Subcutaneous abdominal adipose tissue (tissue), 5 donors: Measurements from ENCODE around the gene PER2.

ENCODE experiments used
- H3K27ac ChIP-seq: one replicate; pipeline ENCODE4 v1.7.0; 2013; ENCODE audit warnings: low read depth, mild to moderate bottlenecking, inconsistent platforms, low read length, moderate library complexity
- H3K27me3 ChIP-seq, 5 donors: one replicate each; pipeline ENCODE4 v1.7.0; 2013; ENCODE audit warnings: low read length in 5 of 5, inconsistent platforms in 1 of 5; ENCODE audit not compliant: control insufficient read depth in 5 of 5, insufficient read depth in 4 of 5
- H3K36me3 ChIP-seq, 5 donors: one replicate each; pipeline ENCODE4 v1.7.0; 2013; ENCODE audit warnings: low read length in 5 of 5; ENCODE audit not compliant: control insufficient read depth in 5 of 5, insufficient read depth in 5 of 5
- H3K4me1 ChIP-seq, 5 donors: one replicate each; pipeline ENCODE4 v1.7.0; 2013; ENCODE audit warnings: low read length in 5 of 5, mild to moderate bottlenecking in 3 of 5, moderate library complexity in 1 of 5; ENCODE audit not compliant: control insufficient read depth in 5 of 5, insufficient read depth in 5 of 5
- H3K4me3 ChIP-seq, 5 donors: one replicate each; pipeline ENCODE4 v1.7.0; 2013; ENCODE audit warnings: low read length in 5 of 5, low read depth in 1 of 5
- H3K9ac ChIP-seq, 5 donors: one replicate each; pipeline ENCODE4 v1.7.0; 2013; ENCODE audit warnings: low read length in 5 of 5, mild to moderate bottlenecking in 4 of 5, moderate library complexity in 3 of 5
- H3K9me3 ChIP-seq, 5 donors: one replicate each; pipeline ENCODE4 v1.7.0; 2013; ENCODE audit warnings: low read length in 5 of 5; ENCODE audit not compliant: control insufficient read depth in 5 of 5
- donor health status: healthy.
- donor health status: healthy.
- donor health status: healthy.
- donor health status: healthy.
- donor health status: healthy.

The PER2 gene

DNA sequence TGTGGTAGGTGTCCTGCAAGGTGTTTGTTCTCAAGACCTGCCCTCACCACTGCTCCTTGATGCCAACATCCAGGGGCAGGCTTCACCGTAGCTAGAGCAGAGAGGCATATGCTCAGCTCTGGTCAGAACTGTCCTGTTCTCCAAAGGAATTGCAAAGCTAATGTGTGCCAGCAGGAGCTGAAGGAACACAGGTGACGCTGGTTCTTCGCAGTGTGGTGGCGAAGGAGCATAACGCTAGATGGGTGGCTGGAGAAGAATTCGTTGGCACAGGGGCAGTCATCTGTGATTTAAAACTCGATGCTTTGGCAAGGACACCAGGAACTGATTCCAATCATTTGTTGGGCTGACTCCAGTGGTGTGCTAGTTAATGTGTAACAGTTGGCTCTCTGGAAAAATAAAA, 11.4 kb upstream of the PER2 start:
- H3K9ac ChIP-seq = peak overlapping the region in 1 of 5 donors; percentile 14
- no peaks in the 10 kb centered on the region for H3K36me3 ChIP-seq
- peak overlapping the region in 1 of 5 donors; percentile 25 for H3K4me3 ChIP-seq
- H3K9me3 ChIP-seq = no peaks in the 10 kb centered on the region
- no peak overlapping the region for H3K27ac ChIP-seq
- H3K27me3 ChIP-seq = peaks cover 0 to 5% (median 0%) of the 10 kb centered on the region in 5 donors
- peaks cover 2 to 25% (median 10%) of the 10 kb centered on the region in 5 donors for H3K4me1 ChIP-seq

DNA sequence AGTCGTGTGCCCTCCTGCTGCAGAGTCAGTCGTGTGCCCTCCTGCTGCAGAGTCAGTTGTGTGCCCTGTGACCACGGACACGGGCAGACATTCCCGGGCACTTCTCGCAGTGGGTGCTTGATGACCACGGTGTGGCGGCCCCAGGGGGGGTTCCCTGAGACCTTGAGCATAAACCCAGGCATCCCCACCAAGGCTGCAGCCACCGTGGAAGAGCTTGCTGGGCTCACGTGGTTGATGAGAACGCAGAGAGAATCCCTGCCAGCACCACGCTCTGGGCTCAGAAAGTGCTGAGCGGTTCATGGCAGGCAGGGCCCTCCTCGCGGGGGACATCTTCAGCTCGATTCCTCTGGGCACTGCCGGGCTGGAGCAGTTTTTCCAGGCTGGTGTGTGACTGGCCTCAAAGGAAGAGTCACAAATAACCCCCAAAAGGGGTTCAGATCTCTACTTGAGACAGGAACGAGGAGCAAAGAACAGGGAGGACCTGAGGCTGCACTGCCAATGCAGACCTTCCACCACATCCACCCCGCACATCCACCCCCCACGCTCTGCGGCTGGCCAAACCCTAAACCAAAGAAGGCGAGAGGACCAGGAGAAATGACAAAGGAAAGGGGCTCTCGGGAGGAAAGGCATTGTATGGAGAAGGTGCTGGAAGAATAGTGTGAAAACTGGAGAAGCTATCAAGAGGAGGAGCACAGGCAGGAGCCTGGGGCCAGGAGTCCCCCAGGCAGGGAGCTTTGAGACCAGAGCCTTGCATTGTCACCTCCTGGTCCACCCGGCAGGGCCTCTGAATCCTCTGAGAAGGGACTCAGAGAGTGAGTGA, 8.4 kb upstream of the PER2 start:
- Histone ChIP-seq H3K4me3 (no peak overlapping the region), H3K27ac (no peak overlapping the region), H3K36me3 (no peaks in the 10 kb centered on the region), H3K9ac (no peak overlapping the region), H3K27me3 (peaks cover 0 to 5% (median 0%) of the 10 kb centered on the region in 5 donors), H3K4me1 (peaks cover 2 to 25% (median 10%) of the 10 kb centered on the region in 5 donors), H3K9me3 (no peaks in the 10 kb centered on the region)

GRCh38 chr2:238295144-238296112, 7.0 kb upstream of the PER2 start:
- H3K9ac ChIP-seq = no peak overlapping the region

DNA sequence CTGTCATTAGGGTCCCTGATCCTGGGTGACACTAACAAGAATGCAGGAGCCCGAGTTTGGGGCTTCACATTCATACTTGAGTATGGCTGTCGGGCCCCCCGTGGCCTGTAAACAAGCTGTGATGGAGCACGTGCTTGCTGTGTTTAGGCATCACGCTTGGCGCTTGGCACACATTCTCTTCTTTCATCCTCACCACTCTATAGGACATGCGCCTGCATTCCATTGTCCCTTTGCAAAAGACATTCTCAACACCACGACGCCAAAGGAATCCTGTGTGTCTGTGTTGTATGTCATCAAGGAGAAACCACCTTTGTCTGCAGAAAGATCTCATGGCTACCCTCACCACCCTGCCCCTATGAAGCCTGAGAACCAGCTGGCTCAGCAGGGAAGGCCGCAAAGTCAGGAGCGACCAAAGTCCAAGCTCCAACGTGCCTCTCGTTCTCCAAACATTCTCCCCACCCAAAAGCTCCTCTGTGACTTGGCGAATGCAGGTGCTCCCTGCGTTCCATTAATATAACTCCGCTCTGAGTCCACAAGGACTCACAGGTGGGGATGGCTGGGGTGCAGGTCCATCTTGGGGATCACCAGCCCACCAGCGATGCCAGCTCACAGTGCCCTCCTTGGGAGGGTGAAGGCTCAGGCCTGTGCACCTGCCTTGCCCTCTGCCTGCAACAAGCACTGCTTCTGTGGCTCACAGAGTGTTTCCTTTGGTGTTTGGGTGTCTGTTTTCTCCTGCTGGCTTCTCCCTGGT, 6.2 kb upstream of the PER2 start:
- Histone ChIP-seq H3K27me3 (peaks cover 0 to 5% (median 0%) of the 10 kb centered on the region in 5 donors), H3K36me3 (no peaks in the 10 kb centered on the region), H3K4me3 (no peak overlapping the region), H3K27ac (no peak overlapping the region), H3K4me1 (peaks cover 5 to 13% (median 11%) of the 10 kb centered on the region in 5 donors), H3K9ac (no peak overlapping the region), H3K9me3 (no peaks in the 10 kb centered on the region)

More at GRCh38 chr2:238295144-238296112, 7.0 kb upstream of the PER2 start:
- no peaks in the 10 kb centered on the region for H3K36me3 ChIP-seq
- H3K4me3 ChIP-seq = no peak overlapping the region
- no peak overlapping the region for H3K27ac ChIP-seq
- H3K27me3 ChIP-seq = peaks cover 0 to 5% (median 0%) of the 10 kb centered on the region in 5 donors
- H3K9me3 ChIP-seq = no peaks in the 10 kb centered on the region
- peaks cover 2 to 21% (median 12%) of the 10 kb centered on the region in 5 donors for H3K4me1 ChIP-seq

DNA sequence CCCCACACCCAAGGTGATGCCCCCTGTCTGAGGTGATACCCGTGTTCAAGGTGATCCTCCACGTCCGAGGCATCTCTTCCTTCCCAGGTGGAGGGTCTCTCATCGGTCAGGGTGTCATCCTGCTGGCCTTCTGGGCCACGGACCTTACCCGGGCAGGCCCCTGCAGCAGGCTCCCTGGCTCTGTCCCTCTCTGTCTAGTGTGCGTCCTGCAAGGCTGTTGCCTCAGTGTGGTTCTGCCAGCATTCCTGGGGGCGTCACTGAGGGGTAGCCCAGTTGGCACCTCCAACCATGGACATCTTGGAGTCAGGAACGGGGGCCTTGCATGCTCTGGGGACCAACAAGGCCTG, 5.6 kb upstream of the PER2 start:
- Histone ChIP-seq H3K27ac (no peak overlapping the region), H3K4me3 (no peak overlapping the region), H3K27me3 (peaks cover 0 to 5% (median 0%) of the 10 kb centered on the region in 5 donors), H3K9me3 (no peaks in the 10 kb centered on the region), H3K9ac (no peak overlapping the region), H3K4me1 (peaks cover 7 to 18% (median 15%) of the 10 kb centered on the region in 5 donors), H3K36me3 (no peaks in the 10 kb centered on the region)

- Histone ChIP-seq H3K27me3 (peaks cover 0 to 1% (median 0%) of the 10 kb centered on the region in 5 donors), H3K4me3 (no peak overlapping the region), H3K9me3 (no peaks in the 10 kb centered on the region), H3K36me3 (no peaks in the 10 kb centered on the region), H3K27ac (no peak overlapping the region), H3K9ac (no peak overlapping the region), H3K4me1 (peaks cover 11 to 32% (median 21%) of the 10 kb centered on the region in 5 donors)
Measured at GRCh38 chr2:238291550-238292281, 3.3 kb upstream of the PER2 start.

GRCh38 chr2:238290715-238291549, 2.5 kb upstream of the PER2 start:
- H3K27ac ChIP-seq = no peak overlapping the region
- H3K4me1 ChIP-seq = peaks cover 13 to 40% (median 29%) of the 10 kb centered on the region in 5 donors
- H3K36me3 ChIP-seq = no peaks in the 10 kb centered on the region
- H3K4me3 ChIP-seq = no peak overlapping the region
- no peak overlapping the region for H3K9ac ChIP-seq
- no peaks in the 10 kb centered on the region for H3K27me3 ChIP-seq
- no peaks in the 10 kb centered on the region for H3K9me3 ChIP-seq

DNA sequence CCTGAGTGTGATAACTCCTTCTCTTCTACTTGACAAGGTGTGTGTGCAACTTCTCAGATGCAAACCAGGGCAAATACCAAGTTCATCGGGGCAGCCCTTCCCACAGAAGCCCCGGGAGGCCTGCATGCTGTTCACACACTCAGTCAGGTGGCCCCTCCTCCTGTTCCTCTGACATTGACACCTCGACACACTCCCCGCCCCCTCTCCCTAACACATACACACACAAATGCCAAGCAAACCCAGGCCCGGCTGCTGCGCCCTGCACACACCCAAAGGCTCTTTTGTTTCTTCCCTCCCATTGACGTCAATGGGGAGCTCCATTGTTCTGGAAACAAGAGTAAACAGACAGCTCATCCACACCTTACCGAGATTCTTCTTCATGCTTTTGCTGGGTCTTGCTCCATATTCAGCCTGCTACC, 1.7 kb upstream of the PER2 start:
- no peaks in the 10 kb centered on the region for H3K36me3 ChIP-seq
- no peaks in the 10 kb centered on the region for H3K9me3 ChIP-seq
- no peak overlapping the region for H3K4me3 ChIP-seq
- H3K27me3 ChIP-seq = no peaks in the 10 kb centered on the region
- no peak overlapping the region for H3K9ac ChIP-seq
- peaks cover 13 to 47% (median 37%) of the 10 kb centered on the region in 5 donors for H3K4me1 ChIP-seq
- no peak overlapping the region for H3K27ac ChIP-seq
